K562 (cell line): ENCODE results near the gene TAL1. TPM values are rescaled to one million over a fixed set of nuclear protein-coding genes. Genes with fewer than 3 reads are reported as not detected.

ENCODE experiments used
- ATAC-seq: fragments of 200-7000 bp; cut with Tn5 transposase; 3 replicates; pipeline ENCODE4 v1.9.1; 2020; ENCODE audit warnings: moderate library complexity
- BruUV-seq: library from RNA; stranded (reverse); fragments of 400-500 nt; replicated peaks from 2 replicates; lab custom pipeline; 2021; lab: Mats Ljungman, UMichigan
- CTCF ChIA-PET: fragments of 300-600 bp; formaldehyde crosslinking; extraction: SDS; loops from one replicate; lab custom pipeline; 2021; ENCODE audit warnings: low intra/inter-chr PET ratio; lab: Yijun Ruan, JAX
- POLR2A ChIA-PET: fragments of 300-600, 350-650 bp; sonication (Branson Sonifier 250); formaldehyde crosslinking; extraction: SDS; loops from one replicate; lab custom pipeline; 2021; ENCODE audit warnings: antibody characterized with exemption, inconsistent platforms; lab: Yijun Ruan, JAX
- DNase-seq, 4 experiments: peaks; one replicate each; pipeline versions ENCODE4 v3.0.0 to v3.0.0-alpha.2; 2011 to 2018; ENCODE audit warnings: low spot score in 3 of 4, mixed read lengths in 3 of 4; ENCODE audit errors: extremely low read depth in 1 of 4
- FAIRE-seq: peaks from 2 replicates; lab custom pipeline; 2011; peaks lifted over from hg19 to GRCh38; lab: Jason Lieb, UNC
- H2AFZ ChIP-seq: 2 replicates; pipeline ENCODE4 v1.6.0; 2011; ENCODE audit warnings: low read depth, low read length, control low read depth, inconsistent platforms
- H3K27ac ChIP-seq: fragments of 200-600 bp; 3 replicates; pipeline ENCODE4 v1.8.0; 2011; ENCODE audit warnings: low read depth, mild to moderate bottlenecking, control low read depth, inconsistent platforms, low read length, moderate library complexity, mixed read lengths; ENCODE audit errors: extremely low read depth
- H3K27me3 ChIP-seq, 2 experiments: fragments of 300-600 bp in 1 of 2; 2 replicates in 1 of 2; 3 replicates in 1 of 2; pipeline versions ENCODE4 v1.6.0 to v1.8.0; 2011; ENCODE audit warnings: inconsistent platforms in 2 of 2, low read length in 2 of 2, mild to moderate bottlenecking in 1 of 2, mixed read lengths in 1 of 2, moderate library complexity in 1 of 2; ENCODE audit not compliant: control insufficient read depth in 2 of 2, insufficient read depth in 2 of 2
- H3K36me3 ChIP-seq: fragments of 300-600 bp; 3 replicates; pipeline ENCODE4 v1.8.0; 2011; ENCODE audit warnings: mild to moderate bottlenecking, low read length, inconsistent platforms; ENCODE audit not compliant: control insufficient read depth, insufficient read depth
- H3K4me1 ChIP-seq, 2 experiments: fragments of 200-600 bp in 1 of 2; replicated peaks in 1 of 2; 2 replicates in 1 of 2; 3 replicates in 1 of 2; pipeline versions ENCODE4 v1.5.1 to v1.8.0; 2011; ENCODE audit warnings: inconsistent platforms in 2 of 2, low read length in 2 of 2, mild to moderate bottlenecking in 1 of 2, mixed read lengths in 1 of 2, moderate library complexity in 1 of 2; ENCODE audit not compliant: control insufficient read depth in 2 of 2, insufficient read depth in 2 of 2
- H3K4me2 ChIP-seq: 2 replicates; pipeline ENCODE4 v1.6.1; 2011; ENCODE audit warnings: low read length, control low read depth, inconsistent platforms, mixed read lengths; ENCODE audit not compliant: insufficient read depth
- H3K4me3 ChIP-seq: fragments of 200-600 bp; sonication (generic), shearing (Covaris generic); 2 replicates; pipeline ENCODE4 v1.5.1; 2016; ENCODE audit warnings: control low read depth, inconsistent platforms
- H3K79me2 ChIP-seq: fragments of 200-600 bp; 3 replicates; pipeline ENCODE4 v1.8.0; 2011; ENCODE audit warnings: low read length, inconsistent platforms; ENCODE audit not compliant: control insufficient read depth, insufficient read depth
- H3K9ac ChIP-seq, 2 experiments: 2 replicates each; pipeline versions ENCODE4 v1.6.0 to v1.6.1; 2011; ENCODE audit warnings: low read depth in 2 of 2, low read length in 2 of 2, control low read depth in 1 of 2, inconsistent platforms in 1 of 2, mild to moderate bottlenecking in 1 of 2, mixed read lengths in 1 of 2; ENCODE audit not compliant: insufficient read depth in 1 of 2
- H3K9me1 ChIP-seq: one replicate; pipeline ENCODE4 v1.6.0; 2011; ENCODE audit warnings: inconsistent platforms, mild to moderate bottlenecking, low read length, moderate library complexity; ENCODE audit not compliant: control insufficient read depth, insufficient read depth
- H3K9me3 ChIP-seq: replicated peaks from 2 replicates; pipeline ENCODE4 v1.5.1; 2011; ENCODE audit warnings: low read depth, low read length, inconsistent platforms; ENCODE audit not compliant: control insufficient read depth, insufficient read depth
- H4K20me1 ChIP-seq: replicated peaks from 2 replicates; pipeline ENCODE4 v1.6.1; 2011; ENCODE audit warnings: low read length, inconsistent platforms, mixed read lengths; ENCODE audit not compliant: control insufficient read depth, insufficient read depth
- ERF ChIP-seq: fragments of 450-650 bp; formaldehyde crosslinking; IDR thresholded peaks from 2 replicates; pipeline ENCODE4 v1.4.0; 2020; ENCODE audit warnings: mild to moderate bottlenecking, mixed read lengths
- ETV5 ChIP-seq: sonication (generic); formaldehyde crosslinking; IDR thresholded peaks from 2 replicates; pipeline ENCODE4 v1.4.0; 2020; ENCODE audit warnings: low read depth, mild to moderate bottlenecking, missing genetic modification reagents
- TFE3 ChIP-seq: fragments of 450-650 bp; formaldehyde crosslinking; IDR thresholded peaks from 2 replicates; pipeline ENCODE4 v1.4.0; 2020; ENCODE audit warnings: mild to moderate bottlenecking, mixed read lengths
- ZNF324 ChIP-seq: fragments of 250-450 bp; sonication (Bioruptor Pico); IDR thresholded peaks from 2 replicates; pipeline ENCODE4 v1.4.0; 2020; ENCODE audit warnings: mild to moderate bottlenecking
- WGBS: fragments of 100-300 bp; shearing (Covaris generic); methylation state at CpG from one replicate; pipeline ENCODE4 v1.1.6; 2016; ENCODE audit warnings: low coverage, mixed read lengths; ENCODE audit not compliant: insufficient coverage; ENCODE audit errors: missing lambda C conversion rate; 5-methylcytosine and 5-hydroxymethylcytosine counted together
- in situ Hi-C: fragments of 300-500 bp; cut with MboI; formaldehyde crosslinking; loops from 4 replicates; pipeline ENCODE4 v1.15.0; 2018; ENCODE audit warnings: inconsistent platforms, mixed read lengths
- intact Hi-C: fragments of 100-400 bp; cut with micrococcal nuclease; formaldehyde crosslinking; loops from 2 replicates; pipeline ENCODE4 v1.14.2; 2022
- polyA plus RNA-seq, 8 experiments: library from polyadenylated mRNA; depleted of rRNA in 4 of 8; stranded (reverse) in 5 of 8; unstranded in 3 of 8; fragments of >200 nt; fragmentation: Nextera tagmentation in 2 of 8; fragmentation: Illumina TruSeq in 1 of 8; extraction: Ambion mirVana in 2 of 8; extraction: Trizol in 1 of 8; gene quantifications; 2 replicates each; pipeline versions ENCODE4 v1.2.1 to v1.2.3, GENCODE V29; 2011 to 2014; ENCODE audit warnings: inconsistent platforms in 1 of 8, missing spikeins in 1 of 8
- total RNA-seq, 7 experiments: library from RNA; depleted of rRNA in 6 of 7; stranded (reverse); fragments of >200 nt in 6 of 7; fragmentation: Illumina TruSeq in 2 of 7; extraction: Trizol in 2 of 7; gene quantifications; 2 replicates each; pipeline versions ENCODE4 v1.2.1 to v1.2.3, GENCODE V29; 2011 to 2021; ENCODE audit warnings: low replicate concordance in 1 of 7

Gene TAL1
- total and polyA plus RNA-seq, 9 of the 15 experiments (the other 6 are each of a cell fraction or from before 2014, with no cell fraction given), result 18.5 to 106 (median 59.7) TPM

- no peak for FAIRE-seq
- H3K36me3 ChIP-seq, result no peaks in the 10 kb centered on the region
- 0 out of 2 replicates have a peak, but pooled peaks have one; percentile 14 for TF ChIP-seq ZNF324 (CRISPR knock-in tag)
- TF ChIP-seq ERF (CRISPR knock-in tag), result 0 out of 2 replicates have a peak, but pooled peaks have one; percentile 27
- no peak for TF ChIP-seq TFE3 (CRISPR knock-in tag)
- TF ChIP-seq ETV5 (CRISPR knock-in tag), result no peak
- TF ChIP-seq, all 486 proteins: peak for 2
- peak overlapping the region; percentile 41; the same call in 1 of the 2 replicates for H2AFZ ChIP-seq
- H3K27ac ChIP-seq, result peak overlapping the region; percentile 91
- H3K9me3 ChIP-seq, result no peaks in the 10 kb centered on the region
- intact Hi-C loops (loop anchor here (5.0 kb wide), 1 partner anchor 150 kb away; the partner anchor contains the start of gene CMPK1), in situ Hi-C loops (loop anchor here (10.0 kb wide), 1 partner anchor 522 kb away; no protein-coding TSS in a partner anchor)
- peaks cover 46 to 70% of the 10 kb centered on the region in 2 experiments for H3K4me1 ChIP-seq
- ChIA-PET CTCF (no interaction called here), POLR2A (interaction anchor here (0.5 to 7.1 kb wide), 8 partner anchors 11 to 639 kb away, joined by 3 to 65 read pairs (median 3); partner anchors contain the start of gene CMPK1)
- H4K20me1 ChIP-seq, result no peaks in the 10 kb centered on the region
- peaks cover 8% of the 10 kb centered on the region; the same call in 2 of the 3 replicates for H3K79me2 ChIP-seq
- H3K4me3 ChIP-seq, result no peak overlapping the region
- peak overlapping the region; percentile 76 to 80; a peak in 3 of 4 replicates for H3K9ac ChIP-seq
- no peaks in the 10 kb centered on the region for H3K9me1 ChIP-seq
- H3K4me2 ChIP-seq, result peak overlapping the region; percentile 81
- ATAC-seq, result no peak
- 76% methylated on average over 7 of the region's 7 CpGs for WGBS
- no peaks in the 10 kb centered on the region for H3K27me3 ChIP-seq
- no peak for DNase-seq
- BruUV-seq, result no TSS peak
These were observed 49.3 kb downstream of the TAL1 start for GRCh38 chr1:47182676-47183235.
